Mammary epithelial cell (primary cell): ENCODE data around the gene COL1A1.

Experiments
- CTCF ChIP-seq, 2 donors: IDR thresholded peaks in 1 of 2; conservative IDR thresholded peaks in 1 of 2; 2 replicates each; pipeline ENCODE4 v1.5.1; 2011 to 2012; ENCODE audit warnings: inconsistent platforms in 2 of 2, low read length in 2 of 2, mild to moderate bottlenecking in 2 of 2, control low read depth in 1 of 2, low read depth in 1 of 2; ENCODE audit not compliant: insufficient read depth in 1 of 2; ENCODE audit errors: extremely low read depth in 1 of 2
- EZH2 ChIP-seq: IDR thresholded peaks from 2 replicates; pipeline ENCODE4 v1.6.1; 2012; ENCODE audit warnings: low read length, inconsistent platforms, borderline replicate concordance

GRCh38 chr17:50181144-50181543 lies 20.3 kb downstream of the COL1A1 start:
- TF ChIP-seq CTCF (conservative IDR thresholded peaks at IDR 0.05 in 1 of 2, IDR thresholded peaks at IDR 0.05 in 1 of 2; ENCODE audit: extremely low read depth in 1 of 2, insufficient read depth in 1 of 2, low read depth in 1 of 2, low read length in 2 of 2), result no peak
- TF ChIP-seq EZH2, result no peak
